NT2/D1 (cell line): ENCODE data around the gene COL26A1.

ENCODE experiments used
- YY1 ChIP-seq: IDR thresholded peaks from 2 replicates; pipeline ENCODE4 v1.6.1; 2011; ENCODE audit not compliant: insufficient read length, insufficient read depth
- ZNF274 ChIP-seq: IDR thresholded peaks from 2 replicates; pipeline ENCODE4 v1.6.1; 2011; ENCODE audit warnings: mild to moderate bottlenecking, low read depth, low read length

- no peak for TF ChIP-seq YY1
- TF ChIP-seq ZNF274 = no peak
Observed at GRCh38 chr7:101468546-101469275, 106.0 kb downstream of the COL26A1 start.
